Ishikawa (cell line): ENCODE measurements around the gene LCN9.

ENCODE experiments used
- CEBPB ChIP-seq: IDR thresholded peaks from 2 replicates; pipeline ENCODE4 v1.6.1; 2012
- CREB1 ChIP-seq: IDR thresholded peaks from 2 replicates; pipeline ENCODE4 v1.6.1; 2012; ENCODE audit warnings: low read depth
- EGR1 ChIP-seq: IDR thresholded peaks from 2 replicates; pipeline ENCODE4 v1.6.1; 2012
- EP300 ChIP-seq: IDR thresholded peaks from 2 replicates; pipeline ENCODE4 v1.6.1; 2012; ENCODE audit warnings: borderline replicate concordance
- FOXM1 ChIP-seq: IDR thresholded peaks from 2 replicates; pipeline ENCODE4 v1.6.1; 2012; ENCODE audit warnings: low read depth, borderline replicate concordance
- TAF1 ChIP-seq: IDR thresholded peaks from 2 replicates; pipeline ENCODE4 v1.6.1; 2012; ENCODE audit warnings: low read depth, mild to moderate bottlenecking
- TCF12 ChIP-seq: IDR thresholded peaks from 2 replicates; pipeline ENCODE4 v1.6.1; 2012; ENCODE audit warnings: low read depth
- TEAD4 ChIP-seq: IDR thresholded peaks from 2 replicates; pipeline ENCODE4 v1.6.1; 2012
- YY1 ChIP-seq: IDR thresholded peaks from 2 replicates; pipeline ENCODE4 v1.6.1; 2012; ENCODE audit warnings: low read depth
- ZBTB7A ChIP-seq: IDR thresholded peaks from 2 replicates; pipeline ENCODE4 v1.6.1; 2012; ENCODE audit warnings: low read depth
- TF ChIP-seq, protein P1 (sequence below): IDR thresholded peaks from 2 replicates; pipeline ENCODE4 v1.6.1; 2012
- TF ChIP-seq, protein P2 (sequence below): IDR thresholded peaks from 2 replicates; pipeline ENCODE4 v1.6.1; 2012; ENCODE audit warnings: low read depth, mild to moderate bottlenecking

The LCN9 gene

DNA sequence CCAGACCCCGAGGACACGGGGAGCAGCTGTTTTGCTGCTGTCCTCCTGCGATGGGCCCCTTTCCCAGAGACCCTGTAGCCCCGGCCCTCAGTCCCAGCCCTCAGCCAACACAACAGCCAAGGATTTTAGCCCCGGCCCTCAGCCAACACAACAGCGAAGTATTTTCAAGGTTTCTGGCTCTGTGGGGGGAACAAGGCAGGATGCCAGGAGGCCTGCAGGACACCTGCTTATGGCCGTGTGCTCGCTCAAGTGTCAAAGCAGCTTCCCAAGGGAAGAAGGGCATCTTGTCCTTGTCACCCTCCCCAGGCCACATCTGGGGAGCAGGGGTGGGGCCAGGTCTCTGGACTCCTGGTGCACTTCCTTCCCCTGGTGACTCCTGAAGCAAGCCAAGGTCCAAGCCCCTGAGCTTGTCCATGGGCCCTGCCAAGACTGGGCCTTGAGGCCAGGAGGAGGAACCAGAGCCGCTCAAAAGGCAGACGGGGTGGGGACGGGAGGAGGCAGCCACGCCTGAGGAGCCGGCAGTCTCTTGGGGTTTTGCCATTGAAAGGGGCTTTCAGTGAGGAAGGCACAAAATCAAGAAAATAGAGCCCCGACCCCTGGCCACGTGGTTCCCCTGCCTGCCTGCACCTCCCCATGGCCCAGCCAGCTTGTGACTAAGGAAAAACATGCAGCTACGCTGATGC, 49.6 kb downstream of the LCN9 start:
- no peak for TF ChIP-seq YY1
- TF ChIP-seq, protein P1, sequence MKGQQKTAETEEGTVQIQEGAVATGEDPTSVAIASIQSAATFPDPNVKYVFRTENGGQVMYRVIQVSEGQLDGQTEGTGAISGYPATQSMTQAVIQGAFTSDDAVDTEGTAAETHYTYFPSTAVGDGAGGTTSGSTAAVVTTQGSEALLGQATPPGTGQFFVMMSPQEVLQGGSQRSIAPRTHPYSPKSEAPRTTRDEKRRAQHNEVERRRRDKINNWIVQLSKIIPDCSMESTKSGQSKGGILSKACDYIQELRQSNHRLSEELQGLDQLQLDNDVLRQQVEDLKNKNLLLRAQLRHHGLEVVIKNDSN, result no peak
- no peak for TF ChIP-seq CEBPB
- TF ChIP-seq EGR1, result no peak
- TF ChIP-seq TEAD4, result no peak
- TF ChIP-seq EP300, result no peak
- no peak for TF ChIP-seq CREB1
- no peak for TF ChIP-seq FOXM1
- no peak for TF ChIP-seq TAF1
- TF ChIP-seq, protein P2, sequence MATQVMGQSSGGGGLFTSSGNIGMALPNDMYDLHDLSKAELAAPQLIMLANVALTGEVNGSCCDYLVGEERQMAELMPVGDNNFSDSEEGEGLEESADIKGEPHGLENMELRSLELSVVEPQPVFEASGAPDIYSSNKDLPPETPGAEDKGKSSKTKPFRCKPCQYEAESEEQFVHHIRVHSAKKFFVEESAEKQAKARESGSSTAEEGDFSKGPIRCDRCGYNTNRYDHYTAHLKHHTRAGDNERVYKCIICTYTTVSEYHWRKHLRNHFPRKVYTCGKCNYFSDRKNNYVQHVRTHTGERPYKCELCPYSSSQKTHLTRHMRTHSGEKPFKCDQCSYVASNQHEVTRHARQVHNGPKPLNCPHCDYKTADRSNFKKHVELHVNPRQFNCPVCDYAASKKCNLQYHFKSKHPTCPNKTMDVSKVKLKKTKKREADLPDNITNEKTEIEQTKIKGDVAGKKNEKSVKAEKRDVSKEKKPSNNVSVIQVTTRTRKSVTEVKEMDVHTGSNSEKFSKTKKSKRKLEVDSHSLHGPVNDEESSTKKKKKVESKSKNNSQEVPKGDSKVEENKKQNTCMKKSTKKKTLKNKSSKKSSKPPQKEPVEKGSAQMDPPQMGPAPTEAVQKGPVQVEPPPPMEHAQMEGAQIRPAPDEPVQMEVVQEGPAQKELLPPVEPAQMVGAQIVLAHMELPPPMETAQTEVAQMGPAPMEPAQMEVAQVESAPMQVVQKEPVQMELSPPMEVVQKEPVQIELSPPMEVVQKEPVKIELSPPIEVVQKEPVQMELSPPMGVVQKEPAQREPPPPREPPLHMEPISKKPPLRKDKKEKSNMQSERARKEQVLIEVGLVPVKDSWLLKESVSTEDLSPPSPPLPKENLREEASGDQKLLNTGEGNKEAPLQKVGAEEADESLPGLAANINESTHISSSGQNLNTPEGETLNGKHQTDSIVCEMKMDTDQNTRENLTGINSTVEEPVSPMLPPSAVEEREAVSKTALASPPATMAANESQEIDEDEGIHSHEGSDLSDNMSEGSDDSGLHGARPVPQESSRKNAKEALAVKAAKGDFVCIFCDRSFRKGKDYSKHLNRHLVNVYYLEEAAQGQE, result no peak

DNA sequence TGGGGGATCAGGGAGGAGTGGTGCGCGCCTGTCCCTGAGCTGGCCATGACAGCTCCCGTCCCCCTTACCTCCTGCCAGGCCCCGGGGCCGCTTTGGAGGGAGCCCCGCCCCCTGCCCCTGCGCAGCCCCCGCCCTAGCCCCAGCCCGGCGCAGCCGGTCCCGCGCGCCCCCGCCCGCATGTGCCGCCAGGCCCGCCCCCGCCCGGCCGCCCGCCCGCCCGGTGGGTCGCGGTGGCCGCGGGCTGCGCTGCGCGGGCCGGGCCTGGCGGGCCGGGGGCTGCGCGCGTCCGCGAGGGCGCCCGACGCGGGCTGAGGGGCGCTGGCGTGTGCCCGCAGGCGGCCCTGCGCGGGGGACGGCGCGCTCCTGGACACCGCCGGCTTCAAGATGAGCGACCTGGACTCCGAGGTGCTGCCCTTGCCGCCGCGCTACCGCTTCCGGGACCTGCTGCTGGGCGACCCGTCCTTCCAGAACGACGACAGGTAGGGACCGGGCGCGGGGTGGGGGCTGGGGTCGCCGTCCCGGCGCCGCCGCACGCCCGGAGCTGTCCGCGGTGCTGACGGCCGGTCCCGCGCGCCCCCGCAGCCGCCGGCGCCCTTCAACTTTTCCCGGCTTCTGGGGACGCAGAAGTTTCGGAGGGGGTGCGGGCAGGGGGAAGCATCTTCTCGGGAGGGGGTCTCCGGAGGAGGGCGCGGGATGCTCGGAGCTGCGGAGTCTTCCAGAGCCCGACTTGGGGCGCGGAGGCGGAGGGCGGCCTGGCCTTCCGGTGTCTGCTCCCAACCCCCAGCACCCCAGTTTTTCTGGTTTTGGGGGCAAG, 51.3 kb downstream of the LCN9 start:
- TF ChIP-seq, protein P2, result peak; percentile 93
- TF ChIP-seq ZBTB7A, result peak; percentile 81
- TF ChIP-seq TAF1, result no peak
- no peak for TF ChIP-seq TEAD4

DNA sequence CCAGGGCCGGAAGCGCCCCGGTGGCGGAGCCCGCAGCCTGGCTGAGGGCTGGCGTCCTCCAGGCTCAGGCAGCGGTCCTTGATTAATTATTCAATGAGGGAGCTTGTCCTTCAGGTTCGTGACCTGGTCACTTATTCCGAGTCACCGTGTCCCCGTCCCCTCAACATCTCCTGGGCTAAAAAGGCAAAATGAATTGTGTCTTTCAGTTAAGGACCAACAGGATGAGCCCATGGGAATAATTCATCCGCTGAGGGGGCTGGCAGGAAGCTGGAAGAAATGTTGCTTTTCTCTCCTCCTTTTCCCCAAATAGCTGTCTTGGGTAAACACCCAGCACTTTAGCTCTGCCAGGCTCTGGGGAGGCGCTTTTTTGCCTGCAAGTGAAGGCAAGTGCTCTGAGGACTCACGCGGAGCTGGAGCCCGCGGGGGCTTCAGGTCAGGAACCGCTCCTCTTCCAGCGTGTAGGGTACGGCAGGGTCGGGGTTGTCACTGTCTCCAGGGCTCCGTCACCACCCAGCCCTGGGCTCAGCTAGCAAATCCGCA, 52.0 kb downstream of the LCN9 start:
- no peak for TF ChIP-seq FOXM1
- TF ChIP-seq, protein P2, result no peak
- no peak for TF ChIP-seq TCF12

DNA sequence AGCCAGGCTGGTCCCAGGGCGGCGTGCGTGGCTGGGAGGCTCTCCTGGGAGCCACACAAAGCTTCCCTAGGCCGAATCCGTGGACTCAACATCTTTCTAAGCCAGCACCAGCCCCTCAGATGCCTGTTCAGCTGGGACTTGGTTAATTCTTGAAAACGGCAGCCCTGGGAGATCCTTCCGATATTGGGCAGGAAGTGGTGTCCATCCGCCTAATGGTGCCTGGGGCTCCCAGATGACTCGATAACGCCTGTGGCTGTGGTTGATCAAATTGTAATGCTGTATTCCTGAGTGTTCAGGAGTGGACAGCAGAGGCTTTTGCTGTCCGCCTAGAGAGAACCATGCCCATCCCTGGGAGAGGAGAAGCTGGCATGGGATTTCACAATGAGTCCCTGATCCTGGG, 52.9 kb downstream of the LCN9 start:
- no peak for TF ChIP-seq YY1
- TF ChIP-seq, protein P2, result peak; percentile 35; the same call in 1 of the 2 replicates
